Measurements from ENCODE around the gene PSMF1. TPM values are rescaled to one million over a fixed set of nuclear protein-coding genes. Genes with fewer than 3 reads are reported as not detected.
"Not testable (repeated sequence)": the region's sequence is repeated elsewhere in the genome, so short reads cannot be mapped to it uniquely, and the experiment has no call there.

Gene PSMF1
- total RNA-seq, 1 donor from 2014 or later: 175 TPM

DNA sequence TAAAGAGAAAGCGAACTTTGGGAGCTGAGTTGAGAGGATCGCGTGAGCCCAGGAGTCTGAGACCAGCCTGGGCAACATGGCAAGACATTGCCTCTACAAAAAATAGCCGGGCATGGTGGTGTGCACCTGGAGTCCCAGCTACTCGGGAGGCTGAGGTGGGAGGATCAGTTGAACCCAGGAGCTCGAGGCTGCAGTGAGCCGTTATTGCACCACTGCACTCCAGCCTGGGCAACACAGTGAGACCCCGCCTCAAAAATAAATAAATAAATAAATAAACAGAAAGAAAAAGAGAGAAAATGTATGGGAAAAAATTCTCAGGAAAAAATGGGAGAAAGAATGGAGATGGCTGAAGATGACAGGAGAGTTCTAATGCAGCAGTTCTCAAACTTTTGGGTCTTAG, 87.4 kb downstream of the PSMF1 start:
- DNase-seq (ENCODE audit: low spot score): no peak
- Mint-ChIP-seq H3K27me3 (ENCODE audit: low read depth) (peaks cover 21% of the 10 kb centered on the region), H3K4me3 (ENCODE audit: low read depth) (no peak overlapping the region), H3K27ac (no peak overlapping the region), H3K9me3 (no peaks in the 10 kb centered on the region), H3K36me3 (ENCODE audit: low read depth) (no peaks in the 10 kb centered on the region), H3K4me1 (ENCODE audit: low read depth) (no peaks in the 10 kb centered on the region)
- intact Hi-C loops (cut with micrococcal nuclease): no loop called here

DNA sequence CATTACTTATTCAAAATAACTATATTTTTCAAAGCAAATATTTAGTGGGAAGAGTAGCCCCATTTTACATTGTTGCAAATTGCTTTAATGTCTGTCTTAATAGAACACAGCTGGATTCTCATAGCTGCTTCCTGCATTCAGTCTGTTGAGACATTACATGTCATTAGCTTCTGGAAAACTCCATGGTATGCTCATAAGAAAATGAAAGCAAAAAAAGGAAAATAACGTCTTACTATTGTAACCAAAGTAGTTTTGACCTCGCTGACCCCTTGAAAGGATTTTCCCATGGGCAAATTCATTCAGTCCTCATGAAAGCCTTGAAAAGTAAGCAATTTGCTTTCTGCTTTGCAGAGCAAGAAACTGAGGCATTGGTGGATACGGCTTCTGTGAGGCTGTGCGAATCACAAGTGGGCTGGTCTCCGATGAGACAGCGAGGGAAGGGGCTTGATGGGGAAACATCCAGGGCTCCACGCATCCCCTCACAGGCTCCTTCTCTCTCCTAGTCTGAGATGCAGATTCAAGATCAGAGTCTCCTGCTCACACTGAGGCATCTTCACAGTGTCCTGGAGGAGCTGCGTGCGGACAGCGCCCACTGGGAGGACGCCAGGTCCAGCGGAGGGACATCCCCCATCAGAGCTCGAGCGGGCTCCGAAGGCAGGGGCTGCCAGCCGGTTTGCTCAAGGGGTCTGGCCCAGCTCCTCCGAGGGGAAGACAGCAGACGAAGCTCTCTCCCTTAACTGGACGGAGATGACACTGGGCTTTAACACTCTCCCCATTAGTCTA, 88.2 kb downstream of the PSMF1 start:
- intact Hi-C loops (cut with micrococcal nuclease): no loop called here
- Mint-ChIP-seq H3K27me3 (ENCODE audit: low read depth) (peaks cover 23% of the 10 kb centered on the region), H3K4me1 (ENCODE audit: low read depth) (no peaks in the 10 kb centered on the region), H3K27ac (no peak overlapping the region), H3K9me3 (no peaks in the 10 kb centered on the region), H3K36me3 (ENCODE audit: low read depth) (no peaks in the 10 kb centered on the region), H3K4me3 (ENCODE audit: low read depth) (no peak overlapping the region)
- DNase-seq (ENCODE audit: low spot score): no peak

DNA sequence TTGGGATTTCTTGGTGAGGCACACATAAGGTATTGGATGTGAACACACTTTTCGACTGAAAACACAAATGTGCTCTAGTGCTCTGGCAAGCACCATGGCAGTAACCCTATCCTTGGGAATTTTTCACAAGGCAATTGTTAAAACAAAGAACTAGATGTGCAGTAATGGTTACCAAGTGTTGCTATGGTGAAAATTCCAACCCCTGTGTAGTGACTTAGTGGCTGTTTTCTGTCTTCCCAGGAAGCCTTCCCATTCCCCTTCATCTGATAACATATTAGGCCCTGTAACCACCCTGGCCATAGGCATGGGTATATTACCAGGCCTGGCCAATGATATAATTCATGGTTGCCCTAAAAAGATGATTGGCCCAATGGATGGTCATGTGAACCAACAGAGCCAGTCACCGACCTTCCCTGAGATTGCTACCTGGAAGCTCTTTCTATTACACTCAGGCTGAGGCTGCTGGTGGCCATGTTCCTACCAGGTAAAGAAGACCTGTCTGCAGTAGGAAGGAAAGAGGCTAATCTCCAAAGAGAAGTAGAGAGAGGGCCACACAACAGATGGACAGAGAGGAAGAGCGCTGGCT, 89.0 kb downstream of the PSMF1 start:
- Mint-ChIP-seq H3K9me3 (no peaks in the 10 kb centered on the region), H3K4me1 (ENCODE audit: low read depth) (peaks cover under 1% of the 10 kb centered on the region), H3K27me3 (ENCODE audit: low read depth) (peaks cover 23% of the 10 kb centered on the region), H3K4me3 (ENCODE audit: low read depth) (no peak overlapping the region), H3K27ac (no peak overlapping the region), H3K36me3 (ENCODE audit: low read depth) (no peaks in the 10 kb centered on the region)
- intact Hi-C loops (cut with micrococcal nuclease): no loop called here
- DNase-seq (ENCODE audit: low spot score): no peak

DNA sequence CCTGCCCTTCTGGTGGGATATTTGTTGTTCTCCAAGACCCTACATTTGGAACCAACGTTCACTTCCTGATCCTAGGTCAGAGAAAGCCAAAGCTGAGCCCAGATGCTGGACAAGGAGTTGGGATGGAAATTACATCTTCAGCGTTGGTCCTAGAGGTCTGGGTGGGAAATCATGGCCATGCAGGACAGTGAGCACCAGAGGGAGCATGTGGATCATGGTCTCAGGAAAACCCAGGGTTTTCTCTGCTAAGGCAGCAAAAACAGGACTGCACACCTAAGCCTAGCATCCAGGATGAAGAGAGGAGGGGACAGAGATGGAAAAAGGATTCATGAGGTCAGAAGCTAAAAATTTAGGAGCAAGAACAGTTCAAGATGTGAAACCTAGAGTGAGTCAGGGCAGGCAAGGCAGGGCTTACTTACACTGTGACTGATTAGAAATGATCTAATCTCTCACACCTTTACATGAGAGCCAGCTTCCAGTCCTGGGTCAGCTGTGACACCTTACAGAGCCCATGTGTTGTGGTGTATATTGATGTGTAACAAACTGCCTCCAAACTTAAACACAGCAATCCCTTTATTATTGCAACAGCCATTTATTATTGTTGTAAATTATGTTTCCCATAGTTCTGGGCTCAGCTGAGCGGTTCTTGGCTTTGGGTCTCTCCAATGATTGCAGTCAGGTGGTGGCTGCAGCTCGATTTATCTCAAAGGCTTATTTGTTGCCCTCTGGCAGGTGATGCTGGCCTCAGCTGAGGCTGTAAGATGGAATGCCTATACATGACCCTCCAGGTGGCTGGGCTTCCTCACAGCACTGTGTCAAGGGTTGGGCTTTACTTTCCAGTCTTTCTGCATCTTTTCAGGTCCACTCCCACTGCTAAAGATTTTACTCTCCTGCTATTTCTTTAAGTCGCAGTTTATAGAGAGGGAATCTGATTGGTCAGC, 91.3 kb downstream of the PSMF1 start:
- Mint-ChIP-seq H3K36me3 (ENCODE audit: low read depth) (no peaks in the 10 kb centered on the region), H3K27ac (no peak overlapping the region), H3K4me3 (ENCODE audit: low read depth) (no peak overlapping the region), H3K27me3 (ENCODE audit: low read depth) (peaks cover 23% of the 10 kb centered on the region), H3K9me3 (no peaks in the 10 kb centered on the region), H3K4me1 (ENCODE audit: low read depth) (peaks cover 15% of the 10 kb centered on the region)
- DNase-seq (ENCODE audit: low spot score): no peak
- intact Hi-C loops (cut with micrococcal nuclease): loop anchor here (10.0 kb wide), 2 partner anchors 235 to 255 kb away; partner anchors contain the start of gene NSFL1C

DNA sequence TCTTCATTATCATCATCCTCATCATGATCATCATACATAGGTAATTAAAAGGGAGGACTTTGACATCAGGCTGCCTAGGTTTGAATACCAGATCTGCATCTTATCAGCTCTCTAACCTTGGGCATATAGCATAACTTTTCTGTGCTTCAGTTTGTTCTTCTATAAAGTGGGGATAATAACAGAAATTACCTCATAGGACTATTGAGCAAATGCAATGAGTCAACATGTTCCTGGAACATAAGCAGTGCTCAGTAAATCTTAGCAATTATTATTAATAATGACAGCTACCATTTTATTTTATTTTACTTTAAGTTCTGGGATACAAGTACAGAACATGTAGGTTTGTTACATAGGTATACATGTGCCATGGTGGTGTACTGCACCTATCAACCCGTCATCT, 92.1 kb downstream of the PSMF1 start:
- peaks cover 22% of the 10 kb centered on the region for H3K4me1 Mint-ChIP-seq (ENCODE audit: low read depth)
- no peaks in the 10 kb centered on the region for H3K9me3 Mint-ChIP-seq
- H3K27ac Mint-ChIP-seq: no peak overlapping the region
- H3K27me3 Mint-ChIP-seq (ENCODE audit: low read depth): peaks cover 21% of the 10 kb centered on the region
- H3K36me3 Mint-ChIP-seq (ENCODE audit: low read depth): no peaks in the 10 kb centered on the region
- DNase-seq (ENCODE audit: low spot score): no peak
- intact Hi-C loops (cut with micrococcal nuclease): loop anchor here (10.0 kb wide), 2 partner anchors 236 to 254 kb away; partner anchors contain the start of gene NSFL1C
- no peak overlapping the region for H3K4me3 Mint-ChIP-seq (ENCODE audit: low read depth)

DNA sequence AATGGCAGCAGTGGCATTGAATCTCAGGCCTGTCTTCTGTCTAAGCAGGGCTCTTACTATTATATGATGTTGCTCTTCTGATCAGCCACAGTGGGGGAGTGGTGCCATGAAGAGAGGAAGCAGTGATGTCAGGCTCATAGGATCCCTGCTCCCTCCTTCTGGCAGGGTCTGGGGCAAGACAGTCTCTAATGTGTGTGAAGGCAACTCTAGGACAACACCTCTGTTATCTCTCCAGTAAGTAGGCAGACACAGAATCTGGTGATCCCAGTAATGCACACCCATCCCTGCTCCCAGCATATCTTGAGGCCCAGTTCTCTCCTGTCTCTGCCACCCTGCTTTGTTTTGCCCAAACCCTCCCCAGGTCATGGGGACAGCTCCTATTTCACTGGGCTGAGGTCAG, 93.6 kb downstream of the PSMF1 start:
- Mint-ChIP-seq H3K27ac (no peak overlapping the region), H3K4me3 (ENCODE audit: low read depth) (no peak overlapping the region), H3K4me1 (ENCODE audit: low read depth) (peaks cover 32% of the 10 kb centered on the region), H3K27me3 (ENCODE audit: low read depth) (peaks cover 21% of the 10 kb centered on the region), H3K36me3 (ENCODE audit: low read depth) (no peaks in the 10 kb centered on the region), H3K9me3 (no peaks in the 10 kb centered on the region)
- intact Hi-C loops (cut with micrococcal nuclease): loop anchor here (2.0 to 10.0 kb wide), 3 partner anchors 103 to 253 kb away; partner anchors contain the start of gene NSFL1C
- DNase-seq (ENCODE audit: low spot score): no peak

DNA sequence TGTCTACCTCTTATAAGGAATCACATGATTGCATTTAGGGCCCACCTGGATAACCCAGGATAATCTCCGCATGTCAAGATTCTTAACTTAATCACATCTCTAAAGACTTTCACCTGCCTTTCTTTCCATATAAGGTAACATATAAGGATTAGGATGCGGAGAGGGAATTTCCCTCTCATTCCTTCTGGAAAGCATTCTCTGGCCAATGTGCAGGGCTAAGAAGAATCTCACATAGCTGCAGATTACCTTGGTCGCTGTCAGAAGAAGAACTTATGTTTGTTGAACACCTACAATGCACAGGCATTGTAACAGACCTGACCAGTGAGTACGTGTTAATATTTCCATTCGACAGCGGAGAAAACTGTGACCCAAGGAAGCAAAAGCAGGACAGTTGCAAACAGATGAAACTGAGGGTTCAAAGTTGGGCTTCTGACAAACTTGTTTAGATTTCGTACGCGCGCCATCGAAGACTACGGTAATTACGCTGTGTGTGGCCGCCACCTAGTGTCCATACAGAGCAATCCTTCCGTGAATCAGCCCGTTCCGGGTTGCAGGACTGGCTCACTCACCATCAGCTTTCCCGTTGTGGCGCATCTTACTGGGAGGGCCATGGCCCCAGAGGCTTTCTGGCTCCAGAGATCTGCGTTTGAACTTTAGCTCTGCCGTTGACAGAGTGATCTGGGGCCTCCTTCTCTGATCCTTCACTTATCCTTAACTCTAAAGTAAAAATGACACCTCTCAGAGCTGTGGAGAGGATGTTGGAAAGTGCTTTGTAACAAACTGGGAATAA, 94.4 kb downstream of the PSMF1 start:
- no peaks in the 10 kb centered on the region for H3K36me3 Mint-ChIP-seq (ENCODE audit: low read depth)
- no peaks in the 10 kb centered on the region for H3K9me3 Mint-ChIP-seq
- peaks cover 18% of the 10 kb centered on the region for H3K27me3 Mint-ChIP-seq (ENCODE audit: low read depth)
- peaks cover 32% of the 10 kb centered on the region for H3K4me1 Mint-ChIP-seq (ENCODE audit: low read depth)
- H3K4me3 Mint-ChIP-seq (ENCODE audit: low read depth): no peak overlapping the region
- H3K27ac Mint-ChIP-seq: no peak overlapping the region
- intact Hi-C loops (cut with micrococcal nuclease): loop anchor here (2.0 to 10.0 kb wide), 3 partner anchors 104 to 252 kb away; partner anchors contain the start of gene NSFL1C
- peak; percentile 60 for DNase-seq (ENCODE audit: low spot score)

DNA sequence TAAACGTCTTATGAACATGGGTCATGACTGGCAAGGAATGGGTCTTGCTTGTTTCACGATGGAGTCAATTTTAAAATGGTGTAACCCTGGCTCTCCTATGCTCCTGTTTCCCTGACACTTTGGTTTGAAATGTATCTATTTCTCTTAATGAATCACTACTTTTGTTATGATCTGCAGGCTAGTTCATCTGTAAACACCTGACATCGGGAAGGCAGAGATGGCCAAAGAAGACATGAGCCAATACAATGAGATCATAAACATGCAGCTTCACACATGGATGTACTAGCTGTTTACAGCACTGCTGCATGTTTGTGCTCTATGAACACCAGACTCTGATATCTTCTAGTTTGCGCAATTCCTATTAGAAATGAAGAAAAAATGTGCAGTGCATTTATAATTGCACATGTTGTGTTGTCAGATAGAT, 96.4 kb downstream of the PSMF1 start:
- intact Hi-C loops (cut with micrococcal nuclease): loop anchor here (10.0 kb wide), 2 partner anchors 240 to 250 kb away; partner anchors contain the start of gene NSFL1C
- Mint-ChIP-seq H3K27ac (peak overlapping the region; percentile 80), H3K36me3 (ENCODE audit: low read depth) (no peaks in the 10 kb centered on the region), H3K4me3 (ENCODE audit: low read depth) (no peak overlapping the region), H3K4me1 (ENCODE audit: low read depth) (peaks cover 32% of the 10 kb centered on the region), H3K27me3 (ENCODE audit: low read depth) (peaks cover 17% of the 10 kb centered on the region), H3K9me3 (no peaks in the 10 kb centered on the region)
- DNase-seq (ENCODE audit: low spot score): no peak

DNA sequence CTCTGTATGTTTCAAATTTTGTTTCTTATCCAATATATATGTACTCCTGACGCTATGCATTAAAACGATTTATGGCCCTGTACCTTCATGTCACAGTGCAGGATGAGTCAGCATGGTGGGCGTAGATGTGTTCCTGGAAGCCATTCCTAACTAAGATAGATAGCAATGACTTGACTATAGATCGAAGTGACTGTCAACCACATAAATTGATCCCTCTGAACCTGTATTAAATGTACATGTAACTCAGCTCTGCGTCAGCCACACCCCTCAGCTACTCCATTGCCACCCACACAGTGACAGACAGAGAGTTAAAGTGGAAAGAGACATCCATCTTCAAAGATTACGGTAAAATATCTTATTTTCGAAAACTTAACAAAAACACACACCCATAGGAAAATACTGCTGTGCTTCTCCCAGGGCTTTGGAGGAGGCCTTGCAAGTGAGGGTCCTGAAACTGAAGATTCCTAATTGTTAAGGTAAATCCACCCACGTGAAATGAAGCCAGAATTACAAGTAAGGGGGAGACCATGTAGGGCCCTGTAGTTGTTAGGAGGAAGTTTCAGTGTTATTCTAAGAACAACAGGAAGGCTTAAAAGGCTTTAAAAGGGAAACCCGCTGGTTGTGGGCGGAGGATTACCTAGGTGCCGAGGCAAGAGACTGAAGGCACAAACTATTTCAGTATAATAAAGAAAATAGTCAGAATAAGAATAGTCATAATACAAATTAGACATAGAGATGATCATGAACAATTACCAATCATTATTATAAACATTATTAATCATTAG, 97.2 kb downstream of the PSMF1 start:
- peak overlapping the region; percentile 80 for H3K27ac Mint-ChIP-seq
- no peaks in the 10 kb centered on the region for H3K36me3 Mint-ChIP-seq (ENCODE audit: low read depth)
- intact Hi-C loops (cut with micrococcal nuclease): loop anchor here (10.0 kb wide), 2 partner anchors 241 to 249 kb away; partner anchors contain the start of gene NSFL1C
- peaks cover 20% of the 10 kb centered on the region for H3K27me3 Mint-ChIP-seq (ENCODE audit: low read depth)
- peaks cover 32% of the 10 kb centered on the region for H3K4me1 Mint-ChIP-seq (ENCODE audit: low read depth)
- no peaks in the 10 kb centered on the region for H3K9me3 Mint-ChIP-seq
- H3K4me3 Mint-ChIP-seq (ENCODE audit: low read depth): peak overlapping the region; percentile 45
- DNase-seq (ENCODE audit: low spot score): no peak

DNA sequence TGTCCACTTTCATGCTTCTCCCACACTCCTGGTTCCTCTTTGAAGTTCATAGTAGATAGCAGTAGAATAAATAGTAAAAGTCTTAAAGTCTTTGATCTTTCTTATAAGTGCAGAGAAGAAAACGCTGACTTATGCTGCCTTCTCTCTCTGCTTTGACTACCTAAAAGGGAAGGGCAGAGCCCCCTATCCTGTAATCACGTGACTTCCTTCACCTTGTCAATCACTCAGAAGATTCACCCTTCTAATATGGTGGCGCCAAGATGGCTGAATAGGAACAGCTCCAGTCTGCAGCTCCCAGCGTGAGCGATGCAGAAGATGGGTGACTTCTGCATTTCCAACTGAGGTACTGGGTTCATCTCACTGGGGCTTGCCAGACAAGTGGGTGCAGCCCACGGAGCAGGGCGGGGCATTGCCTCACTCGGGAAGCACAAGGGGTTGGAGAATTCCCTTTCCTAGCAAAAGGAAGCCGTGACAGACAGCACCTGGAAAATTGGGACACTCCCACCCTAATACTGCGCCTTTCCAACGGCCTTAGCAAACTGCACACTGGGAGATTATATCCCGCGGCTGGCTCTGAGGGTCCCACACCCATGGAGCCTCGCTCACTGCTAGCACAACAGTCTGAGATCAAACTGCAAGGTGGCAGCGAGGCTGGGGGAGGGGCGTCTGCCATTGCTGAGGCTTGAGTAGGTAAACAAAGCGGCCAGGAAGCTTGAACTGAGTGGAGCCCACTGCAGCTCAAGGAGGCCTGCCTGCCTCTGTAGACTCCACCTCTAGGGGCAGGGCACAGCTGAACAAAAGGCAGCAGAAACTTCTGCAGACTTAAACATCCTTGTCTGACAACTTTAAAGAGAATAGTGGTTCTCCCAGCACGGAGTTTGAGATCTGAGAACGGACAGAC, 98.4 kb downstream of the PSMF1 start:
- not testable (repeated sequence) for H3K4me3 Mint-ChIP-seq (ENCODE audit: low read depth); H3K36me3 Mint-ChIP-seq (ENCODE audit: low read depth); H3K9me3 Mint-ChIP-seq; DNase-seq (ENCODE audit: low spot score)
- peaks cover 22% of the 10 kb centered on the region for H3K27me3 Mint-ChIP-seq (ENCODE audit: low read depth)
- intact Hi-C loops (cut with micrococcal nuclease): loop anchor here (10.0 kb wide), 2 partner anchors 242 to 248 kb away; partner anchors contain the start of gene NSFL1C
- peak overlapping the region; percentile 35 for H3K27ac Mint-ChIP-seq
- peaks cover 32% of the 10 kb centered on the region for H3K4me1 Mint-ChIP-seq (ENCODE audit: low read depth)

Measured in activated T-helper 2 cell treated with anti-CD3 and anti-CD28 coated beads, Interferon-gamma antibody, Interleukin-2, Interleukin-4, amounts not matched to agents 10 μg/mL and 5 μg/mL and 100 μg/mL, durations not matched to agents 14 hours and 24 hours and 36 hours (primary cell).